SH-SY5Y (cell line): ENCODE results near the gene AGAP1.

Experiments used
- GATA2 ChIP-seq: IDR thresholded peaks from 2 replicates; pipeline ENCODE4 v1.6.1; 2011; ENCODE audit warnings: mild to moderate bottlenecking, low read depth, low read length
- GATA3 ChIP-seq: IDR thresholded peaks from 2 replicates; pipeline ENCODE4 v1.6.1; 2011; ENCODE audit warnings: low read depth, mild to moderate bottlenecking, low read length, moderate library complexity

GRCh38 chr2:236137066-236137465 is 643.2 kb downstream of the AGAP1 start:
- TF ChIP-seq GATA2 (no peak), GATA3 (no peak)
